Endothelial cell of umbilical vein (primary cell): ENCODE data around the gene FARP1. TPM values are rescaled to one million over a fixed set of nuclear protein-coding genes. Genes with fewer than 3 reads are reported as not detected.

ENCODE experiments used
- BruUV-seq: library from RNA; stranded (reverse); fragments of 400-500 nt; replicated peaks from 2 replicates; lab custom pipeline; 2021; lab: Mats Ljungman, UMichigan
- CTCF ChIA-PET: fragments of 300-600, 350-600 bp; sonication (Branson Sonifier 250); formaldehyde crosslinking; loops from one replicate; lab custom pipeline; 2021; ENCODE audit warnings: antibody characterized with exemption, inconsistent platforms; lab: Charles Lee
- POLR2A ChIA-PET: fragments of 300-600, 350-600 bp; sonication (Branson Sonifier 250); formaldehyde crosslinking; loops from one replicate; lab custom pipeline; 2021; ENCODE audit warnings: antibody characterized with exemption, inconsistent platforms; lab: Charles Lee
- DNase-seq: peaks from one replicate; pipeline ENCODE4 v3.0.0-alpha.2; 2011; ENCODE audit warnings: low read depth, low spot score
- FAIRE-seq: peaks from 2 replicates; lab custom pipeline; 2011; peaks lifted over from hg19 to GRCh38; lab: Jason Lieb, UNC
- H2AFZ ChIP-seq: 2 replicates; pipeline ENCODE4 v1.6.0; 2012; ENCODE audit warnings: low read depth, low read length, control low read depth, inconsistent platforms
- H3K27ac ChIP-seq: 2 replicates; pipeline ENCODE4 v1.5.1; 2011; ENCODE audit warnings: low read depth, mild to moderate bottlenecking, control low read depth, low read length, moderate library complexity; ENCODE audit not compliant: insufficient read depth
- H3K27me3 ChIP-seq, 2 experiments: 2 replicates each; pipeline versions ENCODE4 v1.6.0 to v1.6.1; 2011; ENCODE audit warnings: low read length in 2 of 2, mixed read lengths in 1 of 2; ENCODE audit not compliant: control insufficient read depth in 2 of 2, insufficient read depth in 2 of 2
- H3K36me3 ChIP-seq, 2 experiments: 2 replicates in 1 of 2; 3 replicates in 1 of 2; pipeline ENCODE4 v1.5.1; 2011; ENCODE audit warnings: low read length in 2 of 2, mild to moderate bottlenecking in 1 of 2, moderate library complexity in 1 of 2; ENCODE audit not compliant: control insufficient read depth in 2 of 2, insufficient read depth in 2 of 2; ENCODE audit errors: extremely low read depth in 1 of 2
- H3K4me1 ChIP-seq: 3 replicates; pipeline ENCODE4 v1.5.1; 2011; ENCODE audit warnings: mild to moderate bottlenecking, low read length; ENCODE audit not compliant: control insufficient read depth, insufficient read depth; ENCODE audit errors: extremely low read depth
- H3K4me2 ChIP-seq: 2 replicates; pipeline ENCODE4 v1.6.1; 2011; ENCODE audit warnings: low read length, control low read depth, mixed read lengths; ENCODE audit not compliant: insufficient read depth
- H3K4me3 ChIP-seq, 3 experiments: fragments of 200-600 bp in 1 of 3; sonication (generic), shearing (Covaris generic) in 1 of 3; replicated peaks in 1 of 3; 2 replicates each; pipeline ENCODE4 v1.5.1; 2011 to 2016; ENCODE audit warnings: control low read depth in 3 of 3, low read length in 3 of 3, mild to moderate bottlenecking in 2 of 3, inconsistent platforms in 1 of 3, low read depth in 1 of 3, moderate library complexity in 1 of 3; ENCODE audit not compliant: insufficient read depth in 1 of 3
- H3K79me2 ChIP-seq: 2 replicates; pipeline ENCODE4 v1.6.0; 2012; ENCODE audit warnings: low read length, inconsistent platforms; ENCODE audit not compliant: control insufficient read depth, insufficient read depth
- H3K9ac ChIP-seq: replicated peaks from 2 replicates; pipeline ENCODE3; 2011; ENCODE audit warnings: low read length, control low read depth; ENCODE audit not compliant: insufficient read depth; ENCODE audit errors: extremely low read depth
- H3K9me1 ChIP-seq: replicated peaks from 3 replicates; pipeline ENCODE4 v1.6.0; 2011; ENCODE audit warnings: mild to moderate bottlenecking, low read length; ENCODE audit not compliant: control insufficient read depth, insufficient read depth; ENCODE audit errors: extremely low read depth
- H3K9me3 ChIP-seq: replicated peaks from 2 replicates; pipeline ENCODE4 v1.5.1; 2012; ENCODE audit warnings: low read length, inconsistent platforms; ENCODE audit not compliant: control insufficient read depth, insufficient read depth
- H4K20me1 ChIP-seq: replicated peaks from 2 replicates; pipeline ENCODE3; 2011; ENCODE audit warnings: mild to moderate bottlenecking, low read length; ENCODE audit not compliant: control insufficient read depth, insufficient read depth; ENCODE audit errors: extremely low read depth
- EZH2 ChIP-seq: IDR thresholded peaks from 2 replicates; pipeline ENCODE4 v1.6.1; 2012; ENCODE audit warnings: borderline replicate concordance, low read depth, mild to moderate bottlenecking, moderate library complexity, low read length, inconsistent platforms; ENCODE audit not compliant: severe bottlenecking
- FOS ChIP-seq: IDR thresholded peaks from 2 replicates; pipeline ENCODE4 v1.6.1; 2011; ENCODE audit warnings: mild to moderate bottlenecking, low read length, moderate library complexity, borderline replicate concordance; ENCODE audit not compliant: insufficient read depth
- GATA2 ChIP-seq: IDR thresholded peaks from 2 replicates; pipeline ENCODE4 v1.7.0; 2011; ENCODE audit warnings: low read depth, mild to moderate bottlenecking, moderate library complexity, mixed read lengths, low read length; ENCODE audit not compliant: insufficient read length, insufficient read depth
- JUN ChIP-seq: IDR thresholded peaks from 2 replicates; pipeline ENCODE4 v1.6.1; 2011; ENCODE audit warnings: borderline replicate concordance, low read depth; ENCODE audit not compliant: insufficient read length, insufficient read depth
- MYC ChIP-seq: IDR thresholded peaks from one replicate; pipeline ENCODE4 v1.6.1; 2011; ENCODE audit warnings: mild to moderate bottlenecking, low read depth, low read length
- POLR2A ChIP-seq: IDR thresholded peaks from 2 replicates; pipeline ENCODE4 v1.6.1; 2012; ENCODE audit warnings: low read depth, mild to moderate bottlenecking, control low read depth, low read length
- POLR2AphosphoS5 ChIP-seq: IDR thresholded peaks from 2 replicates; pipeline ENCODE4 v1.6.1; 2012; ENCODE audit warnings: low read depth, mild to moderate bottlenecking, control low read depth, low read length, moderate library complexity; ENCODE audit not compliant: insufficient read depth
- dilution Hi-C: fragments of 300-500 bp; cut with MboI; formaldehyde crosslinking; loops from one replicate; pipeline ENCODE4 v1.15.0; 2019; ENCODE audit warnings: low sequenced_read_pairs; ENCODE audit not compliant: extremely low pct_ligation_motif_present
- intact Hi-C: fragments of 100-400 bp; cut with micrococcal nuclease; formaldehyde crosslinking; loops from one replicate; pipeline ENCODE4 v1.10.0; 2022
- polyA plus RNA-seq, 4 experiments: library from polyadenylated mRNA; depleted of rRNA in 3 of 4; stranded (reverse) in 3 of 4; unstranded in 1 of 4; fragments of >200 nt; gene quantifications; 2 replicates each; pipeline versions ENCODE4 v1.2.1 to v1.2.3, GENCODE V29; 2011 to 2012; ENCODE audit warnings: missing spikeins in 1 of 4
- total RNA-seq: library from RNA; stranded (reverse); gene quantifications from 2 replicates; pipeline ENCODE4 v1.2.3, GENCODE V29; 2021
- TF ChIP-seq, protein P1 (sequence below): IDR thresholded peaks from 2 replicates; pipeline ENCODE4 v1.6.1; 2011; ENCODE audit not compliant: insufficient read depth, insufficient read length
- TF ChIP-seq, protein P2 (sequence below), 2 donors: IDR thresholded peaks; 1 replicate in 1 of 2; 2 replicates in 1 of 2; pipeline ENCODE4 v1.5.1; 2011; ENCODE audit warnings: low read length in 2 of 2, mild to moderate bottlenecking in 2 of 2, moderate library complexity in 2 of 2, control low read depth in 1 of 2, inconsistent platforms in 1 of 2, low read depth in 1 of 2; ENCODE audit not compliant: insufficient read depth in 1 of 2; ENCODE audit errors: extremely low read depth in 1 of 2

The FARP1 gene
- total and polyA plus RNA-seq, 2 donors (not counting 3 experiments of a cell fraction or from before 2014, with no cell fraction given): 19.0 to 77.7 TPM

DNA sequence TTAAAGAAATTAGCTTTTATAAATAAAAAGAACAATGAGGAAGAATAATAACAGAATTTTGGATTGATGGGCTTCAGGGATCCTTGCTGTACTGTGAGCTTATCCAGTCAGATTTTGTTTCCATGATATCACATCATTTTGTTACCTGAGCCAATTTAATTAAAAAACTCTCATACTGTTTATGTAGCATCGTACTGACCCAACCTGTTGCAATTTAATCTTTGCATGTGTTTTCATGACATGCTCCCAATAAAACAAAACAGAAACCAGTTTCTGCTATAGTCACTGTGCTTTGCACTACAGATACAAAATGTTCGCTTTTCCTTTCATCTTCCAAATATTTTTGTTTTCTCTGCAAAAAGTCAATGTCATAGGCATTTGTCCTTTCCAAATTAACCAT is 143.9 kb downstream of the FARP1 start:
- peak; percentile 37 for FAIRE-seq
- ChIA-PET POLR2A (no interaction called here), CTCF (interaction anchor here (1.1 kb wide), 1 partner anchor 9 kb away, joined by 3 read pairs; no protein-coding TSS in a partner anchor)
- Histone ChIP-seq H3K79me2 (peaks cover 2% of the 10 kb centered on the region), H3K4me3 (no peak overlapping the region), H2AFZ (no peak overlapping the region), H3K27ac (no peak overlapping the region), H3K27me3 (no peaks in the 10 kb centered on the region), H3K9ac (no peak overlapping the region), H4K20me1 (no peaks in the 10 kb centered on the region), H3K9me3 (no peaks in the 10 kb centered on the region), H3K36me3 (no peaks in the 10 kb centered on the region), H3K9me1 (no peaks in the 10 kb centered on the region), H3K4me1 (no peaks in the 10 kb centered on the region), H3K4me2 (no peak overlapping the region)
- BruUV-seq: no TSS peak
- TF ChIP-seq POLR2AphosphoS5 (no peak), POLR2A (no peak), GATA2 (no peak), JUN (no peak), MYC (no peak), FOS (no peak), EZH2 (no peak)
- TF ChIP-seq, protein P1, sequence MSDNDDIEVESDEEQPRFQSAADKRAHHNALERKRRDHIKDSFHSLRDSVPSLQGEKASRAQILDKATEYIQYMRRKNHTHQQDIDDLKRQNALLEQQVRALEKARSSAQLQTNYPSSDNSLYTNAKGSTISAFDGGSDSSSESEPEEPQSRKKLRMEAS: no peak
- TF ChIP-seq, protein P2, sequence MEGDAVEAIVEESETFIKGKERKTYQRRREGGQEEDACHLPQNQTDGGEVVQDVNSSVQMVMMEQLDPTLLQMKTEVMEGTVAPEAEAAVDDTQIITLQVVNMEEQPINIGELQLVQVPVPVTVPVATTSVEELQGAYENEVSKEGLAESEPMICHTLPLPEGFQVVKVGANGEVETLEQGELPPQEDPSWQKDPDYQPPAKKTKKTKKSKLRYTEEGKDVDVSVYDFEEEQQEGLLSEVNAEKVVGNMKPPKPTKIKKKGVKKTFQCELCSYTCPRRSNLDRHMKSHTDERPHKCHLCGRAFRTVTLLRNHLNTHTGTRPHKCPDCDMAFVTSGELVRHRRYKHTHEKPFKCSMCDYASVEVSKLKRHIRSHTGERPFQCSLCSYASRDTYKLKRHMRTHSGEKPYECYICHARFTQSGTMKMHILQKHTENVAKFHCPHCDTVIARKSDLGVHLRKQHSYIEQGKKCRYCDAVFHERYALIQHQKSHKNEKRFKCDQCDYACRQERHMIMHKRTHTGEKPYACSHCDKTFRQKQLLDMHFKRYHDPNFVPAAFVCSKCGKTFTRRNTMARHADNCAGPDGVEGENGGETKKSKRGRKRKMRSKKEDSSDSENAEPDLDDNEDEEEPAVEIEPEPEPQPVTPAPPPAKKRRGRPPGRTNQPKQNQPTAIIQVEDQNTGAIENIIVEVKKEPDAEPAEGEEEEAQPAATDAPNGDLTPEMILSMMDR (IDR thresholded peaks at IDR 0.05; ENCODE audit: extremely low read depth in 1 of 2, insufficient read depth in 1 of 2, low read depth in 1 of 2, low read length in 2 of 2): no peak
- dilution Hi-C loops (no loop called here), intact Hi-C loops (no loop called here)
- DNase-seq: no peak
